Measurements from ENCODE around the gene C1orf21. TPM values are rescaled to one million over a fixed set of nuclear protein-coding genes. Genes with fewer than 3 reads are reported as not detected.

The C1orf21 gene
- polyA plus RNA-seq, 1 experiment: 4.3 TPM

GRCh38 chr1:184383772-184384323 is 3.0 kb upstream of the C1orf21 start:
- ChIA-PET CTCF (interaction anchor here (1.0 kb wide), 1 partner anchor 161 kb away, joined by 3 read pairs; no protein-coding TSS in a partner anchor), POLR2A (interaction anchor here (0.7 kb wide), 1 partner anchor 12 kb away, joined by 3 read pairs; no protein-coding TSS in a partner anchor)
- TF ChIP-seq, protein P1, sequence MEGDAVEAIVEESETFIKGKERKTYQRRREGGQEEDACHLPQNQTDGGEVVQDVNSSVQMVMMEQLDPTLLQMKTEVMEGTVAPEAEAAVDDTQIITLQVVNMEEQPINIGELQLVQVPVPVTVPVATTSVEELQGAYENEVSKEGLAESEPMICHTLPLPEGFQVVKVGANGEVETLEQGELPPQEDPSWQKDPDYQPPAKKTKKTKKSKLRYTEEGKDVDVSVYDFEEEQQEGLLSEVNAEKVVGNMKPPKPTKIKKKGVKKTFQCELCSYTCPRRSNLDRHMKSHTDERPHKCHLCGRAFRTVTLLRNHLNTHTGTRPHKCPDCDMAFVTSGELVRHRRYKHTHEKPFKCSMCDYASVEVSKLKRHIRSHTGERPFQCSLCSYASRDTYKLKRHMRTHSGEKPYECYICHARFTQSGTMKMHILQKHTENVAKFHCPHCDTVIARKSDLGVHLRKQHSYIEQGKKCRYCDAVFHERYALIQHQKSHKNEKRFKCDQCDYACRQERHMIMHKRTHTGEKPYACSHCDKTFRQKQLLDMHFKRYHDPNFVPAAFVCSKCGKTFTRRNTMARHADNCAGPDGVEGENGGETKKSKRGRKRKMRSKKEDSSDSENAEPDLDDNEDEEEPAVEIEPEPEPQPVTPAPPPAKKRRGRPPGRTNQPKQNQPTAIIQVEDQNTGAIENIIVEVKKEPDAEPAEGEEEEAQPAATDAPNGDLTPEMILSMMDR (IDR thresholded peaks at IDR 0.05; ENCODE audit: insufficient read depth, low read depth, low read length): no peak
- Histone ChIP-seq H3K36me3 (ENCODE audit: control insufficient read depth, insufficient read depth, low read length) (no peaks in the 10 kb centered on the region), H3K27me3 (ENCODE audit: control insufficient read depth, insufficient read depth, low read length) (0 out of 2 replicates have a peak, but pooled peaks cover 2% of the 10 kb centered on the region), H3K4me3 (ENCODE audit: low read depth, low read length) (no peak overlapping the region)
- DNase-seq (ENCODE audit: low read depth): no peak

DNA sequence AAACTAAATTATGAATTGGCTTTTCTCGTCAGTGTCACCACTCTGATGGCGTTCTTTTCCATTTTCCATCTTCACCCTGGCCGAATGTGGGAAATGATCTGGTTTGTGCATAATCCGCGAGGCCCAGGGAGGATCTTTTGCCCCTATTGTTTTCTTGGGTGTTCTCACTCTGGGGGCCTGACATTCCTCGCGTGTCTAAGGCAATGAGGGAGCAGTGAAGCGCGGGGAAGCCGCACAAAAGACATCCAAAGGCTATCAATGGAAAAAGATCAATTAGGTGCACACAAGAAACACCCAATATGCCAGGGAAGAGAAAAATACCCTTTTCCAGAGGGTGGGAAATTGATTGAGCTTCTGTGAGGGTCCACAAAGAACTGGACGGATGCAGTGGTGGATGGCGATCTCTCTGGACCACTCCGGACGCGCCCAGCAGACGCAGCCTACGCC is 941 bp upstream of the C1orf21 start:
- Histone ChIP-seq H3K27me3 (ENCODE audit: control insufficient read depth, insufficient read depth, low read length) (0 out of 2 replicates have a peak, but pooled peaks cover 2% of the 10 kb centered on the region), H3K4me3 (ENCODE audit: low read depth, low read length) (peak overlapping the region; percentile 83), H3K36me3 (ENCODE audit: control insufficient read depth, insufficient read depth, low read length) (no peaks in the 10 kb centered on the region)
- TF ChIP-seq, protein P1 (IDR thresholded peaks at IDR 0.05; ENCODE audit: insufficient read depth, low read depth, low read length): no peak
- POLR2A ChIA-PET: no interaction called here
- CTCF ChIA-PET: interaction anchor here (0.6 kb wide), 1 partner anchor 315 kb away, joined by 3 read pairs; no protein-coding TSS in a partner anchor
- no peak for DNase-seq (ENCODE audit: low read depth)

- H3K27me3 ChIP-seq (ENCODE audit: control insufficient read depth, insufficient read depth, low read length): 0 out of 2 replicates have a peak, but pooled peaks cover 2% of the 10 kb centered on the region
- CTCF ChIA-PET: interaction anchor here (0.8 to 2.2 kb wide), 6 partner anchors 9 to 326 kb away, joined by 3 to 6 read pairs (median 3); no protein-coding TSS in a partner anchor
- no peak for DNase-seq (ENCODE audit: low read depth)
- POLR2A ChIA-PET: interaction anchor here (0.6 to 0.8 kb wide), 4 partner anchors 8 to 659 kb away, joined by 3 to 15 read pairs (median 4); no protein-coding TSS in a partner anchor
- TF ChIP-seq, protein P1 (IDR thresholded peaks at IDR 0.05; ENCODE audit: insufficient read depth, low read depth, low read length): no peak
- peak overlapping the region; percentile 83 for H3K4me3 ChIP-seq (ENCODE audit: low read depth, low read length)
- no peaks in the 10 kb centered on the region for H3K36me3 ChIP-seq (ENCODE audit: control insufficient read depth, insufficient read depth, low read length)
These were observed 243 bp downstream of the C1orf21 start for GRCh38 chr1:184387069-184387475.

DNA sequence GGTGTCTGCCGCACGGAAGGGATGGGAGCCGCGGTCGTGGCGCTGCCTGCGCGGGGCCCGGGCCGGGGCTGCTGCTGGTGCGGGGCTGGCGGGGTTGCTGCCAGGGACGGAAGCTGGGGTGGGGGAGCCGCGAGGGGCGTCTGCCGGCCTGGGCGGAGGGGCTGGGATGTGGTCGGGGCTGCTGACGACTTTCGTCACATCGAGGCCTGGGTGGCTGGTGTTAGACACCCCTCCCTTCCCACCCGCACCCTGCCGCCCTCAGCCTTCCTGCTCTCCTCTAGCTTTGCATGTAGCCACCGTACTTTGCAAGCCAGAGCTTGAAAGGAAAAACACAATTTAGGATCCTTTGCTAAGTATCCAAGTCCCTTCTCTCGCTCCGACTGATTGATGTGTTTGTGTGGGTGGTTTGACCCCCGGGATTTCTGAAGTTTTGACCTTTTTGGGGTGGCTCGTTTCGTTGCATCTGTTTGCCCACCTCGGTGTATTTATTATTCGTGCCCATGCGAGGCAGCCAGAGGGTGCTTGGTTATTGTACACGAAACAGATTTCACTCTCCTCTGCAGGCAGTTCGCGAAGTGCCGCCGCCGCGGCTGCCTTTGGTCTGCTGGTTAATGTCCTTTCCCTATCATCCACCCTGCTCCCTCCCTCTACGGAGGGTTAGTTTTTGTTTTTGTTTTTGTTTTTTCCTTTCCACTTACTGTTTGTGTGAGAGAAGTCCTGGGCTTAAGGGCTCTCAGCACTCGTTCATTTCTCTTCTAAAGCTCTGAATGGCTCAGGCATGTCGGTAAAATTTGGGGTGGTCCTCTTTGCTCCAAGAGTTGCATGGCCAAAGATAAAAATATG is 868 bp downstream of the C1orf21 start:
- CTCF ChIA-PET: interaction anchor here (0.8 to 2.2 kb wide), 5 partner anchors 105 to 327 kb away, joined by 3 to 6 read pairs (median 3); no protein-coding TSS in a partner anchor
- peak overlapping the region; percentile 83 for H3K4me3 ChIP-seq (ENCODE audit: low read depth, low read length)
- TF ChIP-seq, protein P1 (IDR thresholded peaks at IDR 0.05; ENCODE audit: insufficient read depth, low read depth, low read length): no peak
- 0 out of 2 replicates have a peak, but pooled peaks cover 2% of the 10 kb centered on the region for H3K27me3 ChIP-seq (ENCODE audit: control insufficient read depth, insufficient read depth, low read length)
- POLR2A ChIA-PET: no interaction called here
- DNase-seq (ENCODE audit: low read depth): no peak
- no peaks in the 10 kb centered on the region for H3K36me3 ChIP-seq (ENCODE audit: control insufficient read depth, insufficient read depth, low read length)

All from BJ (cell line).